OCI-LY3 (cell line): ENCODE data around the gene TLL2.

Source experiments
- H2AFZ ChIP-seq: fragments of 200-600, 300-600 bp; shearing (Covaris generic); 2 replicates; pipeline ENCODE4 v1.6.0; 2014; ENCODE audit warnings: antibody characterized with exemption, low read depth, low read length
- H3K27ac ChIP-seq: fragments of 200-600, 300-600 bp; sonication (generic); 2 replicates; pipeline ENCODE4 v1.5.1; 2014; ENCODE audit warnings: mild to moderate bottlenecking, low read length, moderate library complexity, mixed read lengths
- H3K27me3 ChIP-seq: fragments of 200-600, 300-600 bp; sonication (generic); 2 replicates; pipeline ENCODE4 v1.6.1; 2014; ENCODE audit warnings: low read depth, low read length, mixed read lengths
- H3K36me3 ChIP-seq: fragments of 200-600, 300-600 bp; sonication (generic); replicated peaks from 2 replicates; pipeline ENCODE3; 2014; ENCODE audit warnings: low read depth, low read length, mixed read lengths
- H3K4me1 ChIP-seq: fragments of 300-600, 200-600 bp; sonication (generic); 2 replicates; pipeline ENCODE4 v1.6.1; 2014; ENCODE audit warnings: low read length, mixed read lengths
- H3K4me2 ChIP-seq: fragments of 200-600, 300-600 bp; sonication (generic); 2 replicates; pipeline ENCODE4 v1.6.1; 2014; ENCODE audit warnings: low read length, mixed read lengths
- H3K4me3 ChIP-seq: fragments of 300-600, 200-600 bp; sonication (generic); 2 replicates; pipeline ENCODE4 v1.5.1; 2014; ENCODE audit warnings: antibody characterized with exemption, mild to moderate bottlenecking, low read length, moderate library complexity
- H3K79me2 ChIP-seq: fragments of 300-600, 200-600 bp; shearing (Covaris generic); 2 replicates; pipeline ENCODE4 v1.6.1; 2014; ENCODE audit warnings: mild to moderate bottlenecking, low read length, mixed read lengths
- H3K9ac ChIP-seq: fragments of 300-600, 200-600 bp; shearing (Covaris generic); 2 replicates; pipeline ENCODE4 v1.6.0; 2014; ENCODE audit warnings: mild to moderate bottlenecking, low read length, moderate library complexity
- H3K9me3 ChIP-seq: fragments of 200-600, 300-600 bp; shearing (Covaris generic); 2 replicates; pipeline ENCODE4 v1.6.1; 2014; ENCODE audit warnings: low read length, mixed read lengths; ENCODE audit not compliant: insufficient read depth
- H4K20me1 ChIP-seq: fragments of 200-600, 300-600 bp; sonication (generic); 2 replicates; pipeline ENCODE4 v1.6.1; 2016; ENCODE audit warnings: low read length, mixed read lengths; ENCODE audit not compliant: insufficient read depth
- EZH2phosphoT487 ChIP-seq: fragments of 200-600 bp; shearing (Covaris generic); IDR thresholded peaks from 2 replicates; pipeline ENCODE4 v1.6.1; 2018; ENCODE audit warnings: antibody characterized with exemption, mixed run types, low read depth
- TF ChIP-seq, protein P1 (sequence below): fragments of 200-600, 300-600 bp; sonication (generic); IDR thresholded peaks from 2 replicates; pipeline ENCODE4 v1.5.1; 2014; ENCODE audit warnings: antibody characterized with exemption, low read length, low read depth

TLL2 gene

GRCh38 chr10:96357038-96357620, 156.6 kb downstream of the TLL2 start:
- no peak overlapping the region for H2AFZ ChIP-seq
- no peaks in the 10 kb centered on the region for H4K20me1 ChIP-seq
- no peaks in the 10 kb centered on the region for H3K27me3 ChIP-seq
- H3K4me2 ChIP-seq, result no peak overlapping the region
- H3K4me3 ChIP-seq, result no peak overlapping the region
- H3K27ac ChIP-seq, result no peak overlapping the region
- H3K79me2 ChIP-seq, result no peaks in the 10 kb centered on the region
- no peaks in the 10 kb centered on the region for H3K9me3 ChIP-seq
- no peak for TF ChIP-seq EZH2phosphoT487
- TF ChIP-seq, protein P1, sequence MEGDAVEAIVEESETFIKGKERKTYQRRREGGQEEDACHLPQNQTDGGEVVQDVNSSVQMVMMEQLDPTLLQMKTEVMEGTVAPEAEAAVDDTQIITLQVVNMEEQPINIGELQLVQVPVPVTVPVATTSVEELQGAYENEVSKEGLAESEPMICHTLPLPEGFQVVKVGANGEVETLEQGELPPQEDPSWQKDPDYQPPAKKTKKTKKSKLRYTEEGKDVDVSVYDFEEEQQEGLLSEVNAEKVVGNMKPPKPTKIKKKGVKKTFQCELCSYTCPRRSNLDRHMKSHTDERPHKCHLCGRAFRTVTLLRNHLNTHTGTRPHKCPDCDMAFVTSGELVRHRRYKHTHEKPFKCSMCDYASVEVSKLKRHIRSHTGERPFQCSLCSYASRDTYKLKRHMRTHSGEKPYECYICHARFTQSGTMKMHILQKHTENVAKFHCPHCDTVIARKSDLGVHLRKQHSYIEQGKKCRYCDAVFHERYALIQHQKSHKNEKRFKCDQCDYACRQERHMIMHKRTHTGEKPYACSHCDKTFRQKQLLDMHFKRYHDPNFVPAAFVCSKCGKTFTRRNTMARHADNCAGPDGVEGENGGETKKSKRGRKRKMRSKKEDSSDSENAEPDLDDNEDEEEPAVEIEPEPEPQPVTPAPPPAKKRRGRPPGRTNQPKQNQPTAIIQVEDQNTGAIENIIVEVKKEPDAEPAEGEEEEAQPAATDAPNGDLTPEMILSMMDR, result no peak
- no peak overlapping the region for H3K9ac ChIP-seq
- H3K4me1 ChIP-seq, result no peaks in the 10 kb centered on the region
- no peaks in the 10 kb centered on the region for H3K36me3 ChIP-seq

GRCh38 chr10:96352582-96352981, 161.1 kb downstream of the TLL2 start:
- H3K79me2 ChIP-seq, result no peaks in the 10 kb centered on the region
- H3K4me2 ChIP-seq, result no peak overlapping the region
- H3K9me3 ChIP-seq, result no peaks in the 10 kb centered on the region
- H3K27me3 ChIP-seq, result no peaks in the 10 kb centered on the region; the same call in 1 of the 2 replicates
- no peak overlapping the region for H3K27ac ChIP-seq
- no peaks in the 10 kb centered on the region for H3K4me1 ChIP-seq
- no peaks in the 10 kb centered on the region for H3K36me3 ChIP-seq
- H4K20me1 ChIP-seq, result no peaks in the 10 kb centered on the region
- no peak overlapping the region for H3K9ac ChIP-seq
- H2AFZ ChIP-seq, result no peak overlapping the region
- no peak for TF ChIP-seq EZH2phosphoT487
- TF ChIP-seq, protein P1, result no peak
- no peak overlapping the region for H3K4me3 ChIP-seq

DNA sequence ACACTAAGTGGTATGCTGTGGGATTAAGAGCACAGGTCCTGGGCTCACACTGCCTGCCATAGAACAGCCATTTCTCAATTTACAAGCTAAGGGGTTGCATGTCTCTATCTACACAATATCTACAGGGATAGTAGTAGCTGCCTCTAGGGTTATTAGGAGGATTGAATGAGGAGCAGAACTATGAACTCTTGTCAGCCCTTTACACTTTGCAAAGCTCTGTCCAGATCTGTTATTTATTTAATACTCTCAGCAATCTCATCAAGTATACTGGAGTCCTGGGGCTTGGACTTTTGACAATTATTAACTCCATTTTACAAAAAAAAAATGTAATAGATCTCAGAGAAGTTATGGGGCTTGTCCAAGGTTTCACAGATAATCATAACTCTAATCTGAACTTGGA, 161.7 kb downstream of the TLL2 start:
- Histone ChIP-seq H4K20me1 (no peaks in the 10 kb centered on the region), H3K27ac (no peak overlapping the region), H3K9me3 (no peaks in the 10 kb centered on the region), H3K79me2 (no peaks in the 10 kb centered on the region), H3K36me3 (no peaks in the 10 kb centered on the region), H3K4me3 (no peak overlapping the region), H3K4me2 (no peak overlapping the region), H2AFZ (no peak overlapping the region), H3K4me1 (no peaks in the 10 kb centered on the region), H3K27me3 (no peaks in the 10 kb centered on the region; the same call in 1 of the 2 replicates), H3K9ac (no peak overlapping the region)
- TF ChIP-seq, protein P1, result no peak

- no peaks in the 10 kb centered on the region; the same call in 1 of the 2 replicates for H3K27me3 ChIP-seq
- H3K4me2 ChIP-seq, result no peak overlapping the region
- H4K20me1 ChIP-seq, result no peaks in the 10 kb centered on the region
- H3K36me3 ChIP-seq, result no peaks in the 10 kb centered on the region
- H3K27ac ChIP-seq, result no peak overlapping the region
- no peak for TF ChIP-seq EZH2phosphoT487
- TF ChIP-seq, protein P1, result no peak
- H3K4me1 ChIP-seq, result peaks cover 22% of the 10 kb centered on the region
- no peaks in the 10 kb centered on the region for H3K79me2 ChIP-seq
- peaks cover 10% of the 10 kb centered on the region; the same call in 1 of the 2 replicates for H3K9me3 ChIP-seq
- no peak overlapping the region for H2AFZ ChIP-seq
- no peak overlapping the region for H3K4me3 ChIP-seq
- H3K9ac ChIP-seq, result no peak overlapping the region
Observed at GRCh38 chr10:96346295-96346694, 167.4 kb downstream of the TLL2 start.
